Mucosa of gallbladder (tissue), 1 donor: ENCODE measurements around the gene CIRBP. TPM values are rescaled to one million over a fixed set of nuclear protein-coding genes. Genes with fewer than 3 reads are reported as not detected.
"Not testable (repeated sequence)": the region's sequence is repeated elsewhere in the genome, so short reads cannot be mapped to it uniquely, and the experiment has no call there.

Experiments
- DNase-seq: peaks from one replicate; pipeline ENCODE4 v3.0.0-alpha.2; 2020; ENCODE audit warnings: low spot score
- total RNA-seq: library from RNA; stranded (reverse); gene quantifications from one replicate; pipeline ENCODE4 v1.2.1, GENCODE V29; 2021
- donor health status: DM: no; HTN: no; CAD: no.

The CIRBP gene
- total RNA-seq, 1 donor from 2014 or later, result 382 TPM

GRCh38 chr19:1308718-1309117 lies 39.6 kb downstream of the CIRBP start:
- no peak for DNase-seq

GRCh38 chr19:1309977-1310852 lies 41.1 kb downstream of the CIRBP start:
- DNase-seq, result no peak

GRCh38 chr19:1310853-1311180 lies 41.7 kb downstream of the CIRBP start:
- no peak for DNase-seq

- DNase-seq, result no peak
Observed at GRCh38 chr19:1311543-1312091, 42.5 kb downstream of the CIRBP start.

GRCh38 chr19:1312767-1313694 lies 43.9 kb downstream of the CIRBP start:
- no peak for DNase-seq

GRCh38 chr19:1313695-1314613 lies 44.8 kb downstream of the CIRBP start:
- DNase-seq, result no peak

- DNase-seq, result peak; percentile 34
Observed at GRCh38 chr19:1315470-1316166, 46.5 kb downstream of the CIRBP start.

GRCh38 chr19:1316466-1316865 lies 47.3 kb downstream of the CIRBP start:
- no peak for DNase-seq

- DNase-seq, result no peak
Observed at GRCh38 chr19:1317274-1318003, 48.3 kb downstream of the CIRBP start.

- no peak for DNase-seq
Observed at GRCh38 chr19:1318678-1319471, 49.7 kb downstream of the CIRBP start.

- not testable (repeated sequence) for DNase-seq
Observed at GRCh38 chr19:1320282-1320650, 51.1 kb downstream of the CIRBP start.

GRCh38 chr19:1321539-1321938 lies 52.4 kb downstream of the CIRBP start:
- DNase-seq, result no peak

- DNase-seq, result no peak
Observed at GRCh38 chr19:1322198-1322981, 53.3 kb downstream of the CIRBP start.

GRCh38 chr19:1324249-1324805 lies 55.2 kb downstream of the CIRBP start:
- no peak for DNase-seq
